Stimulated activated CD4-positive, alpha-beta T cell treated with anti-CD3 and anti-CD28 coated beads, Interleukin-12 subunit alpha, Interleukin-12 subunit beta, amount 100 ng/mL, for 24 hours (primary cell): Measurements from ENCODE around the gene KCNMA1.

ENCODE experiments used
- DNase-seq, 2 experiments: peaks; one replicate each; pipeline ENCODE4 v3.0.0-alpha.2; 2020; ENCODE audit warnings: low read depth in 2 of 2

KCNMA1 gene

DNA sequence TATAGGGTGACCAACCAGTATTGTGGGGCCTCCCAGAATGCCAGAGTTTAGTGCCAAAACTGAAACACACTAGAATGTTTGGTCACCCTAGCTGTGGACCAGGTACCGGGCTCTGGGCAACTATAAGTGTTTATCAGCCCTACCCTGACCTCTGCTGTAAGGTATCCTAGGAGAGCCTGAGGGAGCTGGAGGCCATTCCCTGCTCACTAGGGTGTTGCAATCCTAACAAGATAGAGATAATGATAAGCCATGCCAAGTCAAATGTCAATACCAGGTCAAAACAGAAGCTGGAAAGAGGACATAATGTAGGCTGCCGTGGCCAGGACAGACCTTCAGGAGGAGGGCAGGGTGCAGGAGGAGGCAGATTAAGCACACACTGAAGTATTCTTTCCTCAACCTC lies 151.8 kb downstream of the KCNMA1 start:
- no peak for DNase-seq

DNA sequence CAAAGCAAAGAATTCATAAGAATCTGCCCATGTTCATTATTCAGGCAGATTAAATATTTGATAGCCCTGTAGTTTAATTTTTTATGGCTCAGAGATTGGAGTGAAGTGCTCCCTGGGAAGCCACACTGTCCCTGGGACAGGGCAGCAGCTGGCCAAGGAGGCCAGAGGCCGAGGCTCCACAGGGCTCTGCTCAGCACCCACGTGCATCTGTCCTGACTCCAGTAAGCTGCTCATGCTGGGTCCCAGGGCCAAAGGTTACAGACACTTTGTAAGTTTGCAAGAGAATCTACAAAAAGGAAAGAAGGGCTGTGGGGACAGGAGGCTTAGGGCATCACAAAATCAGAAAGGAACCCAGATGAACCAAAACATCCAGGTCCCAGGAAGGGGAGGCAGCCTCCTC lies 155.5 kb downstream of the KCNMA1 start:
- no peak for DNase-seq

DNA sequence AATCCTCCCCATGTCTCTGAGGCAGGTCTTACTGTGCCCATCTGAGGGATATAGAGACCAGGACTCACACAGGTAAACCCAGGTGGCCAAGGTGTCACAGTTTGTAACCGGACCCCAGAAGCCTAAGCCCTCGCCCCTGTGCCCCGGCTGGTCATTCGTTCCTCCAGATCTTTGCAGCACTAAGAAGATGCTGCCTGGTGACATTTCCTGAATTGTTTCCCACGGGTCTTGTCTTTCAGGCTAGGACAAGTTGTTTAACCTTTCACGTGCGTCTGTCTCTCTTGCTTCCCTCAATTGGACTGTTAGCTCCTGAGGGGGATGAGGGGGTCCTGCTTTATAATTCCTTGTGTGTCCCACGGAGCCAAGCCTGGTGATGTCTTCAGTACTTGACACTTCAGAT lies 158.0 kb downstream of the KCNMA1 start:
- DNase-seq: no peak

- DNase-seq: no peak
Observed at GRCh38 chr10:77478962-77479359, 158.6 kb downstream of the KCNMA1 start.

- no peak for DNase-seq
Observed at GRCh38 chr10:77478247-77478961, 159.2 kb downstream of the KCNMA1 start.

DNA sequence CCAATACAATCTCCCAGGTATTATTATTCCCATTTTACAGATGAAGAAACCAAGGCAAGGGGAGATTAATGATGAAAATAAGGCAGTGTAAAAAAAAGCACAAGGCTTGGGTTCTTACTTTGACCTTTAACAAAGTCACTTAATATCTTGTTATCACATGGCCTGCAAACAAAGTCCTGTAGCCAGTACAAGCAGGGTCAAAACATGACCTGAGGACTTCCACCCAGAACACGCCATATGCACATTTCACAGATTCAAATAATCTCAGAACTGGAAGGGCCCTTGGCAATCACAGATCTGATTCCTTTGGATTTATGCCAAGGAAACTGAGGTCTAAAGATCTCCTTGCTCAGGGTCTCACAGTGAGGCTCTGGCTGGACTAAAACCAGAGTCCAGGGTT lies 162.1 kb downstream of the KCNMA1 start:
- DNase-seq: no peak

- DNase-seq: no peak
Observed at GRCh38 chr10:77474939-77475338, 162.7 kb downstream of the KCNMA1 start.

DNA sequence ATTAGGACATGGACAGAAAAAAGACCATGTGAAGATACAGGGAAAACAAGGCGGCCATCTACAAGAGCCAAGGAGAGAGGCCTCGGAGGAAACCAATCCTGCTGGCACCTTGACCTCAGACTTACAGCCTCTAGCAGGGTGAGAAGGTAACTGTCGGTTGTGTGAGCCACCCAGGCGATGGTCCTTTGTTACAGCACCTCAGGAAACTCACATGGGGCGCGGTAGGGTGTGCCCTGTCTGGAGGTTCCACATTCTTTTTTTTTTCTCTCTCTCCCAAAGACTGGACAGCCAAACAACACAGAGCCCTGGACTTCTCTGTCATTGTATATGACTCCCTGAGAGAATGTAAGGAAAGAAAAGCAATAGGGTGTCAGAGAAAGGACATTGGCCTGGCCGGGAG lies 163.2 kb downstream of the KCNMA1 start:
- no peak for DNase-seq

- no peak for DNase-seq
Observed at GRCh38 chr10:77472146-77472545, 165.5 kb downstream of the KCNMA1 start.

DNA sequence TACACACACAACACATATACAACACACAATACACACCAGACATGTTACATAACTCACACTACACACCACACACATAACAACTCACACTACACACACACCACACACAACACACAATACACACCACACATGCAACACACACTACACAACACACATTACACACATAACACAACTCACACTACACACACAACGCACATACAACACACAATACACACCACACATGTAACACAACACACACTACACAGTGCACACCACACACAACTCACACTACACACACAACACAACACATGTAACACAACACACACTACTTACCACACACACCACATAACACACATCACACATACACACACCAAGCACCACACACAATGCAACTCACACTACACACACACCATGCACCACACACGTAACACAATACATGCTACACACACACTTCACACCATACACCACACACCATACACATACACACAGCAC lies 166.5 kb downstream of the KCNMA1 start:
- no peak for DNase-seq

- no peak for DNase-seq
Observed at GRCh38 chr10:77467422-77467963, 170.1 kb downstream of the KCNMA1 start.

- DNase-seq: no peak
Observed at GRCh38 chr10:77463967-77464745, 173.5 kb downstream of the KCNMA1 start.

- DNase-seq: no peak
Observed at GRCh38 chr10:77463499-77463898, 174.1 kb downstream of the KCNMA1 start.

- no peak for DNase-seq
Observed at GRCh38 chr10:77461636-77462296, 175.8 kb downstream of the KCNMA1 start.

DNA sequence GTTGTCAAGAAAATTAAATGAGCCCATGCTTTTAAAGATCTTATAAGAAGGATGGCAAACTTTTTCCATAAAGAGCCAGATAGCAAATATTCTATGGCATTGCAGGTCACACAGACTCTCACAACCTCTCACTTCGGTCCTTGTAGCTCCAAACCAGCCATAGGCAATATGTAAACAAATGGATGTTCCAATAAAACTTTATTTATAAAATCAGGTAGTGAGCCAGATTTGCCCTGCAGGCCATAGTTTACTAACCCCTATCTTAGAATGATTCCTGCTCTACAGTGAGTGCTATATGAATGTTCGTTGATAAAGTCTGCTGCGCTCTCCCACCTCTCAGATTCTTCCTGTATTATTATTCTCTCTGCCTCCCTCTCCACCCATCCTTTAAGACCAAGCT lies 177.7 kb downstream of the KCNMA1 start:
- DNase-seq: no peak

GRCh38 chr10:77458986-77459590 lies 178.5 kb downstream of the KCNMA1 start:
- no peak for DNase-seq

- DNase-seq: no peak
Observed at GRCh38 chr10:77457721-77458120, 179.9 kb downstream of the KCNMA1 start.

DNA sequence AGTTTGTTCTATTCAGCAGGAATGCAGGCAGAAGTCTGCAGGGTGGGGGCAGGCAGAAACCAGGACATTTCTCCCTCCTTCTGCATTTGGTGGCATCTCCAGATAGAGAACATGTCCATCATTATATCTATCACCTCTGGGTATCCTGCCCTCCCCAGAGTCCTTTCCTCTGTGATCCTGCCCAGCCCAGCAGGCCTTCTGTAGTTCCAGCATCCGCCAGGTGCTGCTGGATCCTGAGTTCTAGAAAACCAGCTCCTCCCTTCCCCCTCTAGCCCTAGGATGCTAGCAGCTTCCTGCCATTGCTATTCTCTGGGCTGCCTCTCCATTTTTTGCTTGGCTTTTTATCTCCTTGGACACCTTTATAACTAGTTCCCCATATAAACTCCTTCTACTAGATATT lies 180.3 kb downstream of the KCNMA1 start:
- no peak for DNase-seq

DNA sequence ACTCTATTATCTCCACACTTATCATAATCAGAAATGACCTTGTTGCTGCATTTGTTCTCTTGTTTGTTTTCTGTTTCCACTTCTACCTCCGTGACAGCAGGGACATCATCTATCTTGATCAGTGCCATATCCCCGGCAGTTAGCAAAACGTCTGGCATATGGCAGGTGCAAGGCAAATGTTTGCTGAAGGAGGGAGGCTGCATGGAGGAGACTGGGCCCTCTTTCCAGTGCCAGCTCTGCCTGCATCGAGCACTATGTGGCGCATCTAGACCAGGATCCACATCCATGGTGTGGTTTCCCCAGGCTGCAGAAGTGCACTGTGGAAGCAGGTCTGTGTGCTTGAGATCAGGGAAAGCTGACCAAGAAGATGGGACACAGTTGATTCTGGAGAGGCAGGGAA lies 181.2 kb downstream of the KCNMA1 start:
- no peak for DNase-seq

DNA sequence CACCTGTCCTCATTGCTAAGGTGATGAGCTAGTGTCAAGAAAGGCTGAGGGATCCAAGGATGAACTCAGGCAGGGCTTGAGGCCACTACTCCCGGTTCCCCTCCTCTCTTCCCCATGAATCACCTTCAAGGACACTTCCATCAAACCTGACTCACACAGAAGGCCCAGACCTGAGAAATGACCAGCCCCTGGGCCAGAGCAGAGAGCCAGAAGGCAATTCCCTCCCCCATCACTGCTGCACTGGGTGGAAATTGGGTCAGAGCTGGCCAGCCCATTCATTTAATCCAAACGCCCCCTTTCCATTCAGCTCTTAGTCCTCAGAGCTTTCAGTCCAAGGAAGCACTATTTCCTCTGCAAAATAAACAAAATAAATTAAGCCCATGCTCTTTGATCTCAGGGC lies 182.0 kb downstream of the KCNMA1 start:
- no peak for DNase-seq

DNA sequence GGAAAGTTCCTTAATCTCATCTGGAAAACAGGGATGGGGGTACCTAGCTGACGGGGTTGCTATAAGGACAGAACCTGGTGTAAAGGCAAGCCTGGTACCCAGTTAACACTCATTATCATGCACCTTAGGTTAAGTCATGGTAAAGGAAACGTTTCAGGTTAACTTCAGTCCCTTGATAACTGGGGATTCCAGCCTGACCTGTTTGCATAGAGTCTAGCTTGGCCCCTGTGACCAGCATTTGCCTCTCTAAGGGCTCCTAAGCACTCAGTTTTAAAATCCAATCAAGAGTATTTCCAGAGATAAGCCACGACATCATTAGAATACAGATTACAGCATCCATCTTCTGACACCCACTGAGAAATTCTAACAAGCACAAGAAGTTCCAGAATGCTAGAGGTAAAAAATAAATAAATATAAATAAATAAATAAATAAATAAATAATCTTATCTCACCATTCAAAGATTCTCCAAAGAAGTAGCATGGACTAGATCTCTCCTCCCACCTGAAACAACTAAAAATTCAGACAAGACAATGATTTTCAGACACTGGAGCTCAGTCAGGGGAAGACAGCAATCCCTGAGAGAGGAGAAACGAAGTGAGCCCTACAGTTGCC lies 184.6 kb downstream of the KCNMA1 start:
- DNase-seq: no peak

GRCh38 chr10:77451886-77452285 lies 185.7 kb downstream of the KCNMA1 start:
- DNase-seq: no peak
